SU-DHL-6 (cell line): Measurements from ENCODE around the gene CEACAM20.

Experiments
- CTCF ChIP-seq: fragments of 200-600 bp; sonication (generic); IDR thresholded peaks from one replicate; pipeline ENCODE4 v1.5.1; 2017; ENCODE audit warnings: antibody characterized with exemption, mild to moderate bottlenecking, low read length, moderate library complexity; ENCODE audit not compliant: insufficient read depth, poor library complexity, severe bottlenecking
- EZH2phosphoT487 ChIP-seq: fragments of 200-600 bp; sonication (generic), shearing (Covaris generic); conservative IDR thresholded peaks from 2 replicates; pipeline ENCODE4 v1.6.1; 2018; ENCODE audit warnings: mild to moderate bottlenecking, antibody characterized with exemption, low read length, moderate library complexity, mixed read lengths

- no peak for TF ChIP-seq CTCF
- TF ChIP-seq EZH2phosphoT487, result no peak
Observed at GRCh38 chr19:44551850-44552249, 22.4 kb upstream of the CEACAM20 start.
